Memory B cell (primary cell): ENCODE results near the gene SLC38A9.

ENCODE experiments used
- ATAC-seq: fragments of 150-1000 bp; cut with Tn5 transposase; 2 replicates; pipeline ENCODE4 v1.10.0; 2021; ENCODE audit warnings: low read depth, mild to moderate bottlenecking, moderate library complexity
- DNase-seq, 2 donors: peaks; one replicate each; pipeline ENCODE4 v3.0.0; 2022; ENCODE audit warnings: low spot score in 2 of 2
- H3K27ac Mint-ChIP-seq: one replicate; pipeline ENCODE4 v1.8.0; 2022; ENCODE audit warnings: mild to moderate bottlenecking, moderate library complexity, mixed read lengths
- H3K27me3 Mint-ChIP-seq: one replicate; pipeline ENCODE4 v1.8.0; 2022; ENCODE audit warnings: mixed read lengths
- H3K36me3 Mint-ChIP-seq: one replicate; pipeline ENCODE4 v1.8.0; 2022; ENCODE audit warnings: mild to moderate bottlenecking, mixed read lengths
- H3K4me1 Mint-ChIP-seq: one replicate; pipeline ENCODE4 v1.8.0; 2022; ENCODE audit warnings: mixed read lengths
- H3K4me3 Mint-ChIP-seq: one replicate; pipeline ENCODE4 v1.8.0; 2022; ENCODE audit warnings: mild to moderate bottlenecking, moderate library complexity, mixed read lengths
- H3K9me3 Mint-ChIP-seq: one replicate; pipeline ENCODE4 v1.8.0; 2022; ENCODE audit warnings: mixed read lengths

The SLC38A9 gene

GRCh38 chr5:55603922-55604321 is 108.2 kb downstream of the SLC38A9 start:
- H3K4me1 Mint-ChIP-seq: peaks cover 7% of the 10 kb centered on the region
- ATAC-seq (no peak), DNase-seq (no peak)
- no peaks in the 10 kb centered on the region for H3K9me3 Mint-ChIP-seq
- no peaks in the 10 kb centered on the region for H3K36me3 Mint-ChIP-seq
- H3K27ac Mint-ChIP-seq: no peak overlapping the region
- H3K27me3 Mint-ChIP-seq: peaks cover 2% of the 10 kb centered on the region
- no peak overlapping the region for H3K4me3 Mint-ChIP-seq

DNA sequence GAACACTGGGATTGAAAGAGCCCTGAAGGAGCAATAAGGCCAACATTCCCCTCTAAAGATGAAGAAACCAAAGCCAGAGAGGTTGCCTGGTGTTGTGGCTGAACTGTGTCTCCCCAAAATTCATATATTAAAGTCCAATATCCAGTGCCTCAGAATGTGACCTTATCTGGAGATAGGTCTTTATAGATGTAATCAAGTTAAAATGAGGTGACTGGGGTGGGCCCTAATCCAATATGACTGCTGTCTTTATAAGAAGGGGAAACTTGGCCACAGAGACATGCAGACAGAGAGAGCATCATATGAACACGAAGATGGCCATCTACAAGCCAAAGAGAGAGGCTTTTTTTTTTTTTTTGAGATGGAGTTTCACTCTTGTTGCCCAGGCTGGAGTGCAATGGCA is 110.5 kb downstream of the SLC38A9 start:
- H3K27me3 Mint-ChIP-seq: peaks cover 2% of the 10 kb centered on the region
- no peaks in the 10 kb centered on the region for H3K36me3 Mint-ChIP-seq
- DNase-seq (no peak), ATAC-seq (no peak)
- no peak overlapping the region for H3K27ac Mint-ChIP-seq
- no peak overlapping the region for H3K4me3 Mint-ChIP-seq
- peaks cover 7% of the 10 kb centered on the region for H3K4me1 Mint-ChIP-seq
- H3K9me3 Mint-ChIP-seq: no peaks in the 10 kb centered on the region

DNA sequence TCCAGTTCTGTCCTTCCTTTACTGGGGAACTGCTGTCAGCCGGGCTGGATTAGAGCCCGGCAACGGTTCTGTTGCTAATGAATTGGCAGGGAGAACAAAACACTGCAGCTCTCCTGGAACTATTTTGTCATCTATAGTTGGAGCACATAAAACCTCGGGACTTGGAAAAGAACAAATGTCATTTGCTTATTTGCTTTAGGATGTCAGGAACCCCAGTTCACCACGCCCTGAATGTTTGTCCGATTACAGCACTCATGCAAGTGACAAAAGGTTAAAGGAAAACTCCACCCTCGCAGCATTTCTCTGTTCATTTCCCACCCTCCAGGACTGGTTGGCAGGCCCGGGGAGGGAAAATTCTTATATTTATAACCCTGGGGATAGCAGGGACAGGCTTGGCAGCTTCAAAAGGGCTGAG is 110.9 kb downstream of the SLC38A9 start:
- Mint-ChIP-seq H3K36me3 (no peaks in the 10 kb centered on the region), H3K4me1 (peaks cover 7% of the 10 kb centered on the region), H3K9me3 (no peaks in the 10 kb centered on the region), H3K27ac (no peak overlapping the region), H3K4me3 (no peak overlapping the region), H3K27me3 (peaks cover 2% of the 10 kb centered on the region)
- DNase-seq: no peak
- ATAC-seq: no peak

GRCh38 chr5:55600497-55601203 is 111.5 kb downstream of the SLC38A9 start:
- H3K27ac Mint-ChIP-seq: no peak overlapping the region
- peaks cover 7% of the 10 kb centered on the region for H3K4me1 Mint-ChIP-seq
- no peak overlapping the region for H3K4me3 Mint-ChIP-seq
- ATAC-seq: no peak
- H3K9me3 Mint-ChIP-seq: no peaks in the 10 kb centered on the region
- DNase-seq: no peak
- H3K27me3 Mint-ChIP-seq: peaks cover 2% of the 10 kb centered on the region
- no peaks in the 10 kb centered on the region for H3K36me3 Mint-ChIP-seq

DNA sequence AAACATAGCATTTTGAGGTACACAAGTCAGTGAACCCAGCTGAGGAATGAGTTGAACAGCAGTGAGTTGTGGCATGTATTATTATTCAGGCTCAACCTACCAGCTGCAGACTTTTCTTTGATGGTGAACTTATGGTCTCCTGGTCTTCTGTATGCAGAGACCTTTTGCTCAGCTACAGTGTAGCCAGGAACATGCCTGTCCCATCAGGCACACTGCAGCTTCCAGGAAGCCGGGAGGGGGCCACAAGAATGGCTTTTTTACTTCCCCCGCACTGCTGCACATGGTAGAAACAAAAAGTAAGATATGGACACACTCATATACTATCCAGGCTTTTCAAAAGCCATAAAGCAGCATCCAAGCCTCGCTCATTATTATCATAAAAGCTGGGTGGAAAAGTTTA is 112.0 kb downstream of the SLC38A9 start:
- no peak for DNase-seq
- H3K27ac Mint-ChIP-seq: no peak overlapping the region
- ATAC-seq: no peak
- no peaks in the 10 kb centered on the region for H3K9me3 Mint-ChIP-seq
- no peak overlapping the region for H3K4me3 Mint-ChIP-seq
- H3K36me3 Mint-ChIP-seq: no peaks in the 10 kb centered on the region
- peaks cover 2% of the 10 kb centered on the region for H3K27me3 Mint-ChIP-seq
- peaks cover 7% of the 10 kb centered on the region for H3K4me1 Mint-ChIP-seq

DNA sequence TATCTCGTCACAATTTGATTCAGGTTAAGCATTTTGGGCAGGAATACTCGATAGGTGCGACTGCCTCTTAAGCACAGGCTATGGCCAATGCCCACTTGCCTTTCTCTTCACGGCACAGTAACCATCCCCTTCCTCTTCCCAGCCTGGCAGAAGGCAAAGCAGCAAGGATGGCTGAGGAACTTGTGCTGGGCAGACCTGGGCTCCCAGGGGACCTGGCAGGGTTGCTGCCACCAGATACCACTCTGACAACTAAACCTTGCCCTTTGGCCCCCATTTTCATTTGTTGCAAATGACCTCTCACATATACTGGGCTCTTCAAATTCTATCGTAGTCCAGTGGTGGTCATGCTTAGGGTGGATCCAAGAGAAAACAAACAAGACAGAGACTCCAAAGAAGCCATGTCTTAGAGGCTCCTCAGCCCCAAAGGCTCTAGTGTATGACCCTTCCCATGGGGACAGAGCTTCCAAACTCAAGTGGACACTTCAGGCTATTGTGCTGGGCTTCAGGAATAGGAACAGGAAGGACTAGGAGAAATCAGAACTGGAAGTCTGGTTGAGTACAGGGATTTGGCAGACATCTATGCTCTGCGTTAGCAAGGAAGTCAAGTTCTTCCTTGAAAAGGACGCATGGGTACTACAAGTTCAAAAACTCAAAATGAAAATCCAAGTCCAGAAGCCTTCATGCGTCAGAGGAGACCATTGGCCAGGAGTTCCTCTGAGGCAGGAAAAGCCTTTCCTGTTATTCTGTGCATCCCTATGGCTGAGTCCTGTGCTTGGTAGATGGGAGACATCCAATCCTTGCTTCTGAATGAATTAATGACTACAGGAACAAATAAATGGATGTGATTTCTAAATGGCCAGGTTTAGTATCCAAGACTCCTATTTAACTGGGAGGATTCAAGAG is 112.7 kb downstream of the SLC38A9 start:
- H3K4me3 Mint-ChIP-seq: no peak overlapping the region
- H3K27ac Mint-ChIP-seq: no peak overlapping the region
- H3K36me3 Mint-ChIP-seq: no peaks in the 10 kb centered on the region
- H3K9me3 Mint-ChIP-seq: no peaks in the 10 kb centered on the region
- H3K27me3 Mint-ChIP-seq: peaks cover 3% of the 10 kb centered on the region
- DNase-seq (no peak), ATAC-seq (no peak)
- H3K4me1 Mint-ChIP-seq: peaks cover 7% of the 10 kb centered on the region

DNA sequence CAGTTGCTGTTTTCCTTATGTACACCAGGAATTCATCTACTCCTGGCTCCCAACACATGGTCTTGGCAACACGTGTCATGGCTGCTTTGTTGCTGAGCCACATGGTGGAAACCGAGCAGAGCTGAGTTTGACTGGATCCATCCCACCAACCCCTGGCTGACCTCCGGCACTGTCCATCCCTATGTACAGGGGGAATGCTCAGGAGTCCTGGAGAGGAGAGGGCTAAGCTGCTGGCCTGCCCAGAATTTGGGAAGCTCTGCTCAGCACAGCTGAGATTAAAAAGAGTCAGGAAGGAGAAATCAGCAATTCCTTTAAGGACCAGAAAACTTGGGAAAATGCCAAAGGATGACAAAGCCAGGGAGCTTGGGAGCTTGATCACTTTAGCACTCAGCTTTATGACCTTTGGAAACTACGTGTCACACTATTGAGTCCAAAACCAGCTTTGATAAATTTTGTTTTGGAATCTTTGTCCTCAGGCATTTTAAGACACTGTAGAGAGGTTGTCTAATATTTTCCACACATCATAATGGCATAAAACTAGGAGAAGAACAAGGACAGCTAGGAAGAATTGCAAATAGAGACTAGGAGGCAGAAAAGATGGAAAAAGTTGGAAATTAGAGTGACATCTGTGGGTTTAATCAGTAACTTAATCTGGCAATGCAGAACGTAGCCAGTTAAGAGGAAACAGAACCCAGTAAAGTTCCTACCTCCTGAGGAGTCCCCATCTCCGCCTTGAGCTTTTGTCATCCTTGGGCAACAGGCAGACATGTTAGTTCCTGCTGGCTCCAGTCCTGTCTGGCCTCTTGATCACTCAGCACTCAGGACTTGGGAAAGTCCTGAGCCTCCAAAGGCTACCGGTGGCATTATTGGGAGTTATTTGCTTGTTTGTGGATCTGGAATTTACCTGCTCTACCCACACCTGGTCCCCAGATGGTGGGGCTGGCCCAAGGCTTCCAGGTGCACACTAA is 114.8 kb downstream of the SLC38A9 start:
- peaks cover 7% of the 10 kb centered on the region for H3K4me1 Mint-ChIP-seq
- H3K36me3 Mint-ChIP-seq: no peaks in the 10 kb centered on the region
- no peaks in the 10 kb centered on the region for H3K9me3 Mint-ChIP-seq
- H3K4me3 Mint-ChIP-seq: no peak overlapping the region
- ATAC-seq (no peak), DNase-seq (no peak)
- H3K27ac Mint-ChIP-seq: no peak overlapping the region
- H3K27me3 Mint-ChIP-seq: peaks cover 10% of the 10 kb centered on the region

- peaks cover 12% of the 10 kb centered on the region for H3K27me3 Mint-ChIP-seq
- DNase-seq (no peak), ATAC-seq (no peak)
- H3K27ac Mint-ChIP-seq: no peak overlapping the region
- no peaks in the 10 kb centered on the region for H3K9me3 Mint-ChIP-seq
- H3K4me3 Mint-ChIP-seq: no peak overlapping the region
- H3K4me1 Mint-ChIP-seq: no peaks in the 10 kb centered on the region
- H3K36me3 Mint-ChIP-seq: no peaks in the 10 kb centered on the region
These were observed 117.5 kb downstream of the SLC38A9 start for GRCh38 chr5:55594671-55595070.

DNA sequence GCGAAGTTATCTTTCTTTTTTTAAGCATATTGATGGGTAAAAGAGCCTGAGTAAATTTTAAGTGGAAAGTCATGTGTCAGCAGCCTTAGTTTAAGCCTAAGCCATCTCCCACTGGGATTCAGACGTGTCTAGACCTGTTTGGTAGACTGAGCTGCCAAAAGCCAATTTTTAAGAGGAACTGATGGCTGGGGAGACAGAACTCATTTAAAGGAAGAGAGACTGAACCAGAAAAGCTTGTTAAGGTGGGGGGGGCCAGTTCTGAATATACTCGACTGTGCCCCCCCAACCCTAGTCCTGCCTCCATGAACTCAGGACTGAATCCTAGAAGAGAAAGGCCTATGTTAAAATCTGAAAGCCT is 119.0 kb downstream of the SLC38A9 start:
- no peak overlapping the region for H3K27ac Mint-ChIP-seq
- no peak for DNase-seq
- no peaks in the 10 kb centered on the region for H3K4me1 Mint-ChIP-seq

DNA sequence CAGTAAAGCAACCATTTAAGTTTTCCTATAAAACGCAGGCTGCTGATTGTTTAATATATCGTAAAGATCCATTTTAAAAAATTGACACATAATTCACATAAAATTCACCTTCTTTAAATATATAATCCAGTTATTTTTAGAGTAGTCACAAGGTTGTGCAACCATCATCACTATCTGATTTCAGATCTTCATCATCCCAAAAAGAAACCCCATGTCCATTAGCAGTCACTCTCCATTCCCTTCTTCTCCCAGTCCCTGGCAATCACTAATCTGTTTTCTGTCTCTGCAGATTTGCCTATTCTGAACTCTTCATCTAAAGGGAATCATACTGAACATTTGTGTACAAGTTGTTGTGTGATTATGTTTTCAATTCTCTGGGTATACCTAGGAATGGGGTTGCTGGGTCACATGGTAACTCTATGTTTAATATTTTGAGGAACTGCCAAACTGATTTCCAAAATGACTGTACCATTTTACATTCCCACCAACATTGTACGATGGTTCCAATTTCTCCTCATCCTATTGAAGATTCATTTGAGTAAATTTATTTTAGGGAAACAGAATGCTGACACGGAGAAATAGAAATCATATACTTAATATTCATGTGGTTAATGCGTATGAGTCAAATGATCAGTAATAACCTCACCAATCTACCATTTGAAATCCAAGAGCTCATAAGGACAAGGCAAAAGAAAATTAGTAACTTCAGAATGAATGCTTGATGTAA is 119.6 kb downstream of the SLC38A9 start:
- Mint-ChIP-seq H3K4me1 (no peaks in the 10 kb centered on the region), H3K4me3 (no peak overlapping the region), H3K27ac (no peak overlapping the region), H3K27me3 (peaks cover 12% of the 10 kb centered on the region), H3K36me3 (no peaks in the 10 kb centered on the region), H3K9me3 (no peaks in the 10 kb centered on the region)
- DNase-seq (no peak), ATAC-seq (no peak)

More for the DNA sequence above, 119.0 kb downstream of the SLC38A9 start:
- Mint-ChIP-seq H3K9me3 (no peaks in the 10 kb centered on the region), H3K4me3 (no peak overlapping the region), H3K36me3 (no peaks in the 10 kb centered on the region), H3K27me3 (peaks cover 12% of the 10 kb centered on the region)
- no peak for ATAC-seq

GRCh38 chr5:55591686-55592085 is 120.4 kb downstream of the SLC38A9 start:
- no peak overlapping the region for H3K27ac Mint-ChIP-seq

GRCh38 chr5:55585206-55585610 is 126.9 kb downstream of the SLC38A9 start:
- Mint-ChIP-seq H3K4me1 (peaks cover 6% of the 10 kb centered on the region), H3K36me3 (no peaks in the 10 kb centered on the region), H3K9me3 (no peaks in the 10 kb centered on the region), H3K27ac (no peak overlapping the region), H3K4me3 (no peak overlapping the region), H3K27me3 (no peaks in the 10 kb centered on the region)
- ATAC-seq (no peak), DNase-seq (no peak)

More at GRCh38 chr5:55591686-55592085, 120.4 kb downstream of the SLC38A9 start:
- ATAC-seq (no peak), DNase-seq (no peak)
- no peaks in the 10 kb centered on the region for H3K36me3 Mint-ChIP-seq
- H3K27me3 Mint-ChIP-seq: peaks cover 12% of the 10 kb centered on the region
- H3K4me1 Mint-ChIP-seq: no peaks in the 10 kb centered on the region
- H3K9me3 Mint-ChIP-seq: no peaks in the 10 kb centered on the region
- no peak overlapping the region for H3K4me3 Mint-ChIP-seq

GRCh38 chr5:55584398-55585205 is 127.5 kb downstream of the SLC38A9 start:
- H3K27me3 Mint-ChIP-seq: no peaks in the 10 kb centered on the region
- H3K4me1 Mint-ChIP-seq: peaks cover 6% of the 10 kb centered on the region
- H3K27ac Mint-ChIP-seq: no peak overlapping the region
- DNase-seq (no peak), ATAC-seq (no peak)
- H3K9me3 Mint-ChIP-seq: no peaks in the 10 kb centered on the region
- no peak overlapping the region for H3K4me3 Mint-ChIP-seq
- H3K36me3 Mint-ChIP-seq: no peaks in the 10 kb centered on the region
